Esophagus squamous epithelium (tissue), 5 donors: ENCODE results near the gene DOCK1. TPM values are rescaled to one million over a fixed set of nuclear protein-coding genes. Genes with fewer than 3 reads are reported as not detected.

ENCODE experiments used
- DNase-seq: peaks from one replicate; lab custom pipeline; 2025; lab: John Stamatoyannopoulos, UW
- H3K27ac ChIP-seq, 4 donors: fragments of 200-600 bp; sonication (generic); one replicate each; pipeline ENCODE4 v1.5.1; 2016 to 2019; ENCODE audit warnings: mild to moderate bottlenecking in 1 of 4
- H3K27me3 ChIP-seq, 4 donors: fragments of 200-600 bp; sonication (generic); 1 replicate in 3 of 4; 2 replicates in 1 of 4; pipeline versions ENCODE4 v1.5.1 to v1.6.0; 2017 to 2021; ENCODE audit warnings: antibody characterized with exemption in 1 of 4
- H3K36me3 ChIP-seq, 3 donors: fragments of 200-600 bp; sonication (generic); one replicate each; pipeline ENCODE4 v1.5.1; 2016 to 2019
- H3K4me1 ChIP-seq, 3 donors: fragments of 200-600 bp; sonication (generic); one replicate each; pipeline ENCODE4 v1.5.1; 2017 to 2019
- H3K4me3 ChIP-seq, 4 donors: fragments of 200-600 bp; sonication (generic); 1 replicate in 3 of 4; 2 replicates in 1 of 4; pipeline ENCODE4 v1.5.1; 2016 to 2019; ENCODE audit warnings: mild to moderate bottlenecking in 2 of 4, moderate library complexity in 1 of 4
- H3K9me3 ChIP-seq, 3 donors: fragments of 200-600 bp; sonication (generic); one replicate each; pipeline ENCODE4 v1.5.1; 2016 to 2019
- CTCF ChIP-seq, 6 experiments: fragments of 450-650 bp in 4 of 6; fragments of 200-600 bp in 2 of 6; sonication (generic) in 2 of 6; IDR thresholded peaks; one replicate each; pipeline ENCODE4 v1.5.1; 2016 to 2019; ENCODE audit warnings: antibody characterized with exemption in 6 of 6, mild to moderate bottlenecking in 4 of 6, moderate library complexity in 4 of 6
- POLR2A ChIP-seq, 4 donors: fragments of 450-650 bp; IDR thresholded peaks; one replicate each; pipeline ENCODE4 v1.6.1; 2017; ENCODE audit warnings: antibody characterized with exemption in 4 of 4, mild to moderate bottlenecking in 4 of 4, moderate library complexity in 3 of 4
- WGBS, 2 donors: methylation state at CpG; one replicate each; pipeline ENCODE4 v1.1.5; 2018; 5-methylcytosine and 5-hydroxymethylcytosine counted together
- intact Hi-C: fragments of 100-400 bp; cut with DNase I; formaldehyde crosslinking; loops from one replicate; pipeline ENCODE4 v1.15.0; 2022
- total RNA-seq, 4 donors: library from RNA; depleted of rRNA; stranded (reverse); fragments of >200 nt; gene quantifications; one replicate each; pipeline ENCODE4 v1.1.0, GENCODE V29; 2016
- donor health status: DM: yes; HTN: yes; CAD: no.

DOCK1 gene
- total RNA-seq, 4 donors from 2014 or later = 31.8 to 83.4 (median 49.8) TPM

DNA sequence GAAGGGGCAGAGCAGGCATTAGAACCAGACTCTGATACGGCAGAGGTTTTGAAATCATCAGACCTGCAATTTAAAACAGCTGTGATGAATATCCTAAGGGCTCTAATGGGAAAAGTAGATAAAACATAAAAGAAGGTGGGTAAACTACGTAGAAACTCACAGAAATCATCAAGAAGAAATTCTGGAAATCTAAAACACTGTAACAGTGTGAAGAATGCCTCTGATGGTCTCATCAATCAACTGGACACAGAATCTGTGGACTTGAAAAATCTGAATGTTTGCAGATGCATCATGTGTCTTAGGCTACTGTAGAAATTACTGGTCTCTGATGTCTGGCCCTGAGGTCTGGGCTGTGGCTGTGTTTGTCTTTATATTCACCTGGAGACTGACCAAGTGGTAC, 470.8 kb downstream of the DOCK1 start:
- Histone ChIP-seq H3K27ac (no peak overlapping the region), H3K36me3 (peaks cover 0 to 40% (median 7%) of the 10 kb centered on the region in 3 donors), H3K4me1 (no peaks in the 10 kb centered on the region), H3K27me3 (no peaks in the 10 kb centered on the region), H3K4me3 (no peak overlapping the region), H3K9me3 (no peaks in the 10 kb centered on the region)
- no peak for DNase-seq
- intact Hi-C loops = no loop called here
- WGBS, 2 donors = 74 to 80% methylated on average over 2 of the region's 2 CpGs
- TF ChIP-seq POLR2A (IDR thresholded peaks at IDR 0.05) (no peak), CTCF (IDR thresholded peaks at IDR 0.05) (no peak)

DNA sequence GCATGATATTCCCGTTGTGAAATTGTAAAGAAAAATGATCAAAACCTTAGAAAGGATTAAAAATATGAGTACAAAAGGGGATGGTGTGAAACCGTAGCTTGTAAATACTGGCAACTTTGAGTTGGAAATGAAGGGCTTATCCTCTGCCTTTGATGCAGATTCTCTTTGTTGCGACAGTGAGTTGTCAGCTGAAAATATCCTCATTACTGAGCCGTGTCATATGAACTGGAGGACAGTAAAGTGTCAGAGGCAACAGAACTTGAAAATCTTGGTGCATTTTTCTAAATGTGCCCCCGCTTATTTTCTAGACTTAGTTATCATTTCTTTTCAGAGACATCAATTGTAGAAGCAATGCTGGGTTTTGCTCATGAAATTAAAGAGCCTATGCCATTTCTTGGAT, 473.4 kb downstream of the DOCK1 start:
- WGBS, 2 donors = 92 to 97% methylated on average over 5 of the region's 5 CpGs
- intact Hi-C loops = no loop called here
- Histone ChIP-seq H3K27ac (no peak overlapping the region), H3K9me3 (no peaks in the 10 kb centered on the region), H3K36me3 (peaks cover 0 to 58% (median 7%) of the 10 kb centered on the region in 3 donors), H3K4me1 (no peaks in the 10 kb centered on the region), H3K27me3 (no peaks in the 10 kb centered on the region), H3K4me3 (no peak overlapping the region)
- TF ChIP-seq POLR2A (IDR thresholded peaks at IDR 0.05) = no peak
- no peak for TF ChIP-seq CTCF (IDR thresholded peaks at IDR 0.05)
- DNase-seq = no peak

GRCh38 chr10:127384532-127384931, 479.3 kb downstream of the DOCK1 start:
- H3K36me3 ChIP-seq = peaks cover 0 to 78% (median 6%) of the 10 kb centered on the region in 3 donors
- no peak overlapping the region for H3K4me3 ChIP-seq
- no peaks in the 10 kb centered on the region for H3K27me3 ChIP-seq
- H3K9me3 ChIP-seq = no peaks in the 10 kb centered on the region
- no peak for TF ChIP-seq POLR2A (IDR thresholded peaks at IDR 0.05)
- no peak for TF ChIP-seq CTCF (IDR thresholded peaks at IDR 0.05)
- intact Hi-C loops = no loop called here
- WGBS, 2 donors = 85 to 93% methylated on average over 5 to 18 of the region's 18 CpGs
- DNase-seq = no peak
- no peaks in the 10 kb centered on the region for H3K4me1 ChIP-seq
- no peak overlapping the region for H3K27ac ChIP-seq

GRCh38 chr10:127385066-127385465, 479.8 kb downstream of the DOCK1 start:
- intact Hi-C loops = no loop called here
- TF ChIP-seq POLR2A (IDR thresholded peaks at IDR 0.05) = no peak
- DNase-seq = no peak
- 83 to 95% methylated on average over 3 of the region's 3 CpGs for WGBS, 2 donors
- H3K36me3 ChIP-seq = peaks cover 0 to 83% (median 6%) of the 10 kb centered on the region in 3 donors
- no peak overlapping the region for H3K4me3 ChIP-seq
- H3K4me1 ChIP-seq = no peaks in the 10 kb centered on the region
- H3K27ac ChIP-seq = no peak overlapping the region
- no peaks in the 10 kb centered on the region for H3K9me3 ChIP-seq
- H3K27me3 ChIP-seq = no peaks in the 10 kb centered on the region

DNA sequence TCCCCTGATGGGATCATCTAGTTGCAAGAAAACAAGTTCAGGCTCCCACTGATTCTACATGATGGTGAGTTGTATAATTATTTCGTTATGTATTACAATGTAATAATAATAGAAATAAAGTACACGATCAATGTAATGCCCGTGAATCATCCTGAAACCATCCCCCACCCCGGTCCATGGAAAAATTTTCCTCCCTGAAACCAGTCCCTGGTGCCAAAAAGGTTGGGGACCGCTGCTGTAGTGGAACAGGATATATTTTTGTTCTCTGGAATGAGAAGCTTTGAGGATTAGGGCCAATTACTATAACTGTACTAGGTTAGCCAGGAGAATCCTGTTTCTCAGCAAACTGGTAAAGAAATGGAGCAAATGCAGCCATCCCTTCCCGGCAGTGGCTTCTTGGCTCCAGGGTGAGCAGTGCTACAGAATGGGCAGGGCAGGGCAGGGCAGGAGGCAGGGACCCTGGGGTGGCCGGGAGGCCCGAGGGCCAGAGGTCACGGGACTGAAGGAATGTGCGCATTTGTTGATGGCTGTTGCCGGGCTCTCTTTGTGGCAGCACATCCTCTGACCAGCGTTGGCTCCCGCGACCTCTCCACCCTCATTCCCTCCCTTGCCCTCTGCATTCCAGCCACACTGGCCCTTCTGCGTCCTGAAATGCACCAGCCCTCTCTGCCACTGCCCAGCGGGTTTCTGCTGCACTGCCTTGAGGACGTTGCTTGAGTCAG, 481.5 kb downstream of the DOCK1 start:
- Histone ChIP-seq H3K9me3 (no peaks in the 10 kb centered on the region), H3K4me1 (no peaks in the 10 kb centered on the region), H3K27ac (no peak overlapping the region), H3K27me3 (no peaks in the 10 kb centered on the region), H3K4me3 (no peak overlapping the region), H3K36me3 (peaks cover 0 to 74% (median 6%) of the 10 kb centered on the region in 3 donors)
- WGBS, 2 donors = 80 to 84% methylated on average over 15 to 17 of the region's 17 CpGs
- no peak for DNase-seq
- intact Hi-C loops = no loop called here
- TF ChIP-seq POLR2A (IDR thresholded peaks at IDR 0.05) = no peak
- no peak for TF ChIP-seq CTCF (IDR thresholded peaks at IDR 0.05)
